ENCODE measurements around the gene ARL10. TPM values are rescaled to one million over a fixed set of nuclear protein-coding genes. Genes with fewer than 3 reads are reported as not detected.

ARL10 gene
- total RNA-seq, 1 donor from 2014 or later = 9.4 TPM

DNA sequence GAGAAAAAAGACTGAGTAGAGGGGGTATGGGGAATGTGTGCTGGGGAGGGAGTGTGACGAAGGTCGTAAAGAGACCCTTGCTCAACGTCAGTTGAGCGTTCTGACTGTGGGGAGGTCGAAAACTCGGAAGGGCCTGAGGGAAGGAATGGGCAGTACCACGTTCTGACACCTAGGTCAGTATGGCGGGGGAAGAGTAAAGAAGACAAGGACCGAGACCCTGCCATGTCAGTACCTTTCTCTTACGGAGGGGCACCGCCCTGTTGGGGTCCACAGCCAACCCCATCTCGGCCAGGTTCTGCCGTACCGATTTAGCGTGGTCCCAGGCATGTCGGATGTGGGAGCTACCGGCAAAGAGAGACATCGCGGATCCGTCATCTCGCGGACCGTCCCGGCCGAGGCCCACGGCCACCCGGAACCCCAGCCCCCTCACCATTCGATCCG, 22.7 kb downstream of the ARL10 start:
- Histone ChIP-seq H3K9ac (ENCODE audit: low read depth in 1 of 3, low read length in 3 of 3) (peak overlapping the region; percentile 84 to 97 (median 95)), H3K36me3 (ENCODE audit: control insufficient read depth in 3 of 3, insufficient read depth in 3 of 3, low read length in 3 of 3) (peaks cover 44 to 51% (median 50%) of the 10 kb centered on the region in 3 donors), H3K27ac (ENCODE audit: low read depth, low read length) (peak overlapping the region; percentile 98), H3K4me1 (ENCODE audit: control insufficient read depth in 3 of 3, insufficient read depth in 3 of 3, low read length in 3 of 3) (peaks cover 25 to 50% (median 37%) of the 10 kb centered on the region in 3 donors), H3K27me3 (ENCODE audit: control insufficient read depth in 3 of 3, insufficient read depth in 3 of 3, low read length in 3 of 3) (no peaks in the 10 kb centered on the region), H3K4me3 (ENCODE audit: low read length in 3 of 3) (peak overlapping the region; percentile 90 to 99 (median 92)), H3K9me3 (ENCODE audit: control insufficient read depth in 3 of 3, low read length in 3 of 3) (no peaks in the 10 kb centered on the region)

DNA sequence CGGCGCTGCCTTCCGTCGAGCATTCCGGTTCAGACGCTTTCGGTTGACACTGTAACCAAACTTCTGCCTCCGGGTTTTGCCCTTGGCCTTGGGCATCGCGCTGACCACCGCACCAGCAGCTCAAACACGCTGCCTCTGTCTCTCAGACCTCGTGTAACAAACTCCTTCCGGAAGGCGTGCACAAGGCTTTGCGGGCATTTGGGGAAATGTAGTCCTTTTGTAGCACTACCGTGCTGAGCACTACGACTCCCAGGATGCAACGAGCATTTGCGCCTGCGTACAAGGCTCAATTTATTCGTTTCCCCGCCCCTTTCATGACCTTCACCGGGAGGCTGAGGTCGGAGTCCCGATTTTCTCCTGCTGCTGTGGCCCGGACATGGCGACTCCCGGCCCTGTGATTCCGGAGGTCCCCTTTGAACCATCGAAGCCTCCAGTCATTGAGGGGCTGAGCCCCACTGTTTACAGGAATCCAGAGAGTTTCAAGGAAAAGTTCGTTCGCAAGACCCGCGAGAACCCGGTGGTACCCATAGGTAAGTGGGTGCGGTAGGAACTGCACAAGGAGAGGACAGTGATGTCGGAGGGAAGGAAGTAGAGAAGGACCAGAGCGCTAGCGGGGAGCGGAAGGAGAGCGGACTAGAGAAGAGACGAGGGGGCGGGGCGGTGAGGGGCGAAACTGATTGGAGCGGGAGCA, 23.3 kb downstream of the ARL10 start, which contains the start of the genes HIGD2A and NOP16:
Gene HIGD2A (plus strand): TSS at position 308 of the 691 bp plus-strand sequence. CDS start 69 bp downstream, at position 377.
Gene NOP16 (minus strand): TSS at position 155 of the 691 bp plus-strand sequence. CDS start 59 bp downstream, at position 96.
- Histone ChIP-seq H3K36me3 (ENCODE audit: control insufficient read depth in 3 of 3, insufficient read depth in 3 of 3, low read length in 3 of 3) (peaks cover 45 to 51% (median 50%) of the 10 kb centered on the region in 3 donors), H3K27ac (ENCODE audit: low read depth, low read length) (peak within 1 kb of the TSS; percentile 98), H3K4me1 (ENCODE audit: control insufficient read depth in 3 of 3, insufficient read depth in 3 of 3, low read length in 3 of 3) (peaks cover 25 to 45% (median 33%) of the 10 kb centered on the region in 3 donors), H3K4me3 (ENCODE audit: low read length in 3 of 3) (peak within 1 kb of the TSS; percentile 90 to 99 (median 92)), H3K9ac (ENCODE audit: low read depth in 1 of 3, low read length in 3 of 3) (peak within 1 kb of the TSS; percentile 90 to 97 (median 95)), H3K9me3 (ENCODE audit: control insufficient read depth in 3 of 3, low read length in 3 of 3) (no peaks in the 10 kb centered on the region), H3K27me3 (ENCODE audit: control insufficient read depth in 3 of 3, insufficient read depth in 3 of 3, low read length in 3 of 3) (no peaks in the 10 kb centered on the region)

DNA sequence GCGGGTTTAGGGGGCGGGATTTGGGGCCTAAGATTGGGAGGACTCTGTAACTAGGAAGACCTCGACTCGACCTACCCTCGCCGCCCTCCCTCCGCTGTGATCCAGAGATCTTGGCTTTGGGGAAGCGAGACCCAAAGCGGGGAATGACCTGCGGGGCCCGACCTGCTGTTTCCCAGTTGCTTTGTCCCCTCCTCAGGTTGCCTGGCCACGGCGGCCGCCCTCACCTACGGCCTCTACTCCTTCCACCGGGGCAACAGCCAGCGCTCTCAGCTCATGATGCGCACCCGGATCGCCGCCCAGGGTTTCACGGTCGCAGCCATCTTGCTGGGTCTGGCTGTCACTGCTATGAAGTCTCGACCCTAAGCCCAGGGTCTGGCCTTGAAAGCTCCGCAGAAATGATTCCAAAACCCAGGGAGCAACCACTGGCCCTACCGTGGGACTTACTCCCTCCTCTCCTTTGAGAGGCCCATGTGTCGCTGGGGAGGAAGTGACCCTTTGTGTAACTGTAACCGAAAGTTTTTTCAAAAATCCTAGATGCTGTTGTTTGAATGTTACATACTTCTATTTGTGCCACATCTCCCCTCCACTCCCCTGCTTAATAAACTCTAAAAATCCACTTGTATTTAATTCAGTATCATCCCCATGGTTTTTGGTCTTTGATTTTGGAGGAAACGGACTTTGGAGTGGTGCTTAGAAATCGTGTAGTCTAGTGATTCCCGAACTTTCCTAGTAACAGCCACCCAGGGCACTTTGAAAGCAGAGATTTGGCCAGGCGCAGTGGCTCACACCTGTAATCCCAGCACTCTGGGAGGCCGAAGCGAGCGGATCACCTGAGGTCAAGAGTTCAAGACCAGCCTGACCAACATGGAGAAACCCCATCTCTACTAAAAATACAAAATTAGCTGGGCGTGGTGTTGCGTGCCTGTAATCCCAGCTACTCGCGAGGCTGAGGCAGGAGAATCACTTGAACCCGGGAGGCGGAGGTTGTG, 24.1 kb downstream of the ARL10 start:
- peak overlapping the region; percentile 90 to 99 (median 92) for H3K4me3 ChIP-seq (ENCODE audit: low read length in 3 of 3)
- peaks cover 45 to 49% (median 48%) of the 10 kb centered on the region in 3 donors for H3K36me3 ChIP-seq (ENCODE audit: control insufficient read depth in 3 of 3, insufficient read depth in 3 of 3, low read length in 3 of 3)
- peak overlapping the region; percentile 89 to 97 (median 90) for H3K9ac ChIP-seq (ENCODE audit: low read depth in 1 of 3, low read length in 3 of 3)
- peaks cover 25 to 40% (median 30%) of the 10 kb centered on the region in 3 donors for H3K4me1 ChIP-seq (ENCODE audit: control insufficient read depth in 3 of 3, insufficient read depth in 3 of 3, low read length in 3 of 3)
- H3K9me3 ChIP-seq (ENCODE audit: control insufficient read depth in 3 of 3, low read length in 3 of 3) = no peaks in the 10 kb centered on the region
- H3K27ac ChIP-seq (ENCODE audit: low read depth, low read length) = peak overlapping the region; percentile 98
- H3K27me3 ChIP-seq (ENCODE audit: control insufficient read depth in 3 of 3, insufficient read depth in 3 of 3, low read length in 3 of 3) = no peaks in the 10 kb centered on the region

DNA sequence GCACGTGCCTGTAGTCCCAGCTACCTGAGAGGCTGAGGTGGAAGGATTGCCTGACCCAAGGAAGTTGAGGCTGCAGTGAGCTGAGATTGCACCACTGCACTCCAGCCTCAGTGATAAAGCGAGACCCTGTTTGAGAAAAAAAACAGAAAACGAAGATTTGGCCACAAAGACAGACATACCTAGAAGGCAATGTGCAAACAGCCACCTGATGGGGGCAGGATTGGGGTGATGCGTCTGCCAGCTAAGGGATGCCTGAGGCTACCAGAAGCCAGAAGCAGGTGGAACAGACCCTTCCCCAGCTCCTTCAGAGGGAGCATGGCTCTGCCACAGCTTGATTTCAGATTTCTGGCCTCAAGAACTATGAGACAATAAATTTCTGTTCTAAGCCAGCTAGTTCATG, 26.2 kb downstream of the ARL10 start:
- Histone ChIP-seq H3K36me3 (ENCODE audit: control insufficient read depth in 3 of 3, insufficient read depth in 3 of 3, low read length in 3 of 3) (peaks cover 43 to 49% (median 48%) of the 10 kb centered on the region in 3 donors), H3K4me3 (ENCODE audit: low read length in 3 of 3) (no peak overlapping the region), H3K9ac (ENCODE audit: low read depth in 1 of 3, low read length in 3 of 3) (no peak overlapping the region), H3K9me3 (ENCODE audit: control insufficient read depth in 3 of 3, low read length in 3 of 3) (no peaks in the 10 kb centered on the region), H3K27ac (ENCODE audit: low read depth, low read length) (no peak overlapping the region), H3K4me1 (ENCODE audit: control insufficient read depth in 3 of 3, insufficient read depth in 3 of 3, low read length in 3 of 3) (peaks cover 25 to 44% (median 30%) of the 10 kb centered on the region in 3 donors), H3K27me3 (ENCODE audit: control insufficient read depth in 3 of 3, insufficient read depth in 3 of 3, low read length in 3 of 3) (no peaks in the 10 kb centered on the region)

DNA sequence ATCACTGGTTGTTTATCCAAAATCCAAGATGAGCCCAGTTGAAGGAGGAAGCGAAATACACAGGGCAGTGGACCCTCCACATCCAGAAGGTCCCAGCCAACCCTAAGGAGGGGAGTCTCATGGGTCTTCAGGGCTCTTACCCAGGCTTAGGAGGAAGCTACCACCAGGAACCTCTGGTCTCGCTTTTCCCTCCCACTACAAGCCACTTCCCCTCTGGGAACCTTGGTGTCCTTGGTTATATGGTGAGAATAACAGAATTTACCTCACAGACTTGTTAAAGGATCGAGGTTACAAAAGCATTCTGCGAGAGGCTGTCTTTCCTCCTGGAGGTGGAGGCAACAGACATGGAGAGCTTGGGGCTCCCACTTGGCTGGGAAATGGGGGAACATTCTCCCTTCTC, 26.7 kb downstream of the ARL10 start:
- Histone ChIP-seq H3K4me1 (ENCODE audit: control insufficient read depth in 3 of 3, insufficient read depth in 3 of 3, low read length in 3 of 3) (peaks cover 25 to 45% (median 26%) of the 10 kb centered on the region in 3 donors), H3K36me3 (ENCODE audit: control insufficient read depth in 3 of 3, insufficient read depth in 3 of 3, low read length in 3 of 3) (peaks cover 46 to 54% (median 48%) of the 10 kb centered on the region in 3 donors), H3K27ac (ENCODE audit: low read depth, low read length) (no peak overlapping the region)

DNA sequence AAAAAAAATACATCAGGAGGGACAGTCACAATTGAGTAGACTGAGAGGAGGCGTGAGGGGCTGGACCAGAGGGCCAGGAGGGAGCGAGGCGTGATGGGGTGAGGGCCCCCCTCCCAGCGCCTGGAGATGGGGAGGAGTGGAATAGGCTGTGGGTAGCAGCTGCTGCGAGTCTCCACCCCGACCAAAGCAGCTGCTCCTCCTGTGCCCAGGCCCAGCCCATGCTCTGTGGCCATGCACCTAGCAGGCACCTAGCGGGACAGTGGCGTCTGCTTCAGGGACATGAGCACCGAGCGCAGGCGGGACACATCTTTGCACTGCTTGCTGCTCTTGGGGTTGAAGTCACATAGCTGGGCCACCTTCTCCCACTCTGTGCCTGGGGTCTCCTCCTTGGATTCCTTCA, 27.2 kb downstream of the ARL10 start:
- H3K4me3 ChIP-seq (ENCODE audit: low read length in 3 of 3) = no peak overlapping the region
- H3K4me1 ChIP-seq (ENCODE audit: control insufficient read depth in 3 of 3, insufficient read depth in 3 of 3, low read length in 3 of 3) = peaks cover 20 to 41% (median 20%) of the 10 kb centered on the region in 3 donors
- no peaks in the 10 kb centered on the region for H3K27me3 ChIP-seq (ENCODE audit: control insufficient read depth in 3 of 3, insufficient read depth in 3 of 3, low read length in 3 of 3)
- H3K9ac ChIP-seq (ENCODE audit: low read depth in 1 of 3, low read length in 3 of 3) = no peak overlapping the region
- no peak overlapping the region for H3K27ac ChIP-seq (ENCODE audit: low read depth, low read length)
- peaks cover 46 to 56% (median 49%) of the 10 kb centered on the region in 3 donors for H3K36me3 ChIP-seq (ENCODE audit: control insufficient read depth in 3 of 3, insufficient read depth in 3 of 3, low read length in 3 of 3)
- no peaks in the 10 kb centered on the region for H3K9me3 ChIP-seq (ENCODE audit: control insufficient read depth in 3 of 3, low read length in 3 of 3)

More for the DNA sequence above, 26.7 kb downstream of the ARL10 start:
- Histone ChIP-seq H3K4me3 (ENCODE audit: low read length in 3 of 3) (no peak overlapping the region), H3K27me3 (ENCODE audit: control insufficient read depth in 3 of 3, insufficient read depth in 3 of 3, low read length in 3 of 3) (no peaks in the 10 kb centered on the region), H3K9ac (ENCODE audit: low read depth in 1 of 3, low read length in 3 of 3) (no peak overlapping the region), H3K9me3 (ENCODE audit: control insufficient read depth in 3 of 3, low read length in 3 of 3) (no peaks in the 10 kb centered on the region)

DNA sequence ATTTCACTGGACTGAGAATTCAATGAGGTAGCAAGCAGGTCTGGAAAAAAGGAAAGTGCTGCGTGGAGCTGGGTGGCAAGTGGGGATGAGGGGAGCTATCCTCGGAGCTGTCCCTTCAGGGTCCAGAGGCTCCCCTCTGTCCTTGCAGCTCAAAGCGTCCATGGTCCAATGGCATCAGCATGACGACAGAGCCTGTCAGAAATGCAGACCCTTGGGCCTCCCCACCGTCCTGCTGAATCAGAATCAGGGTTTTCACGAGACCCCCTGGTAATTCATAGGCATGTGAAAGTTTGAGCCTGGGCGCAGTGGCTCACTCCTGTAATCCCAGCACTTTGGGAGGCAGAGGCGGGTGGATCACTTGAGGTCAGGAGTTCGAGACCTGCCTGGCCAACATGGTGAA, 28.8 kb downstream of the ARL10 start:
- H3K27ac ChIP-seq (ENCODE audit: low read depth, low read length) = no peak overlapping the region
- no peak overlapping the region for H3K9ac ChIP-seq (ENCODE audit: low read depth in 1 of 3, low read length in 3 of 3)
- no peak overlapping the region for H3K4me3 ChIP-seq (ENCODE audit: low read length in 3 of 3)
- peaks cover 46 to 60% (median 54%) of the 10 kb centered on the region in 3 donors for H3K36me3 ChIP-seq (ENCODE audit: control insufficient read depth in 3 of 3, insufficient read depth in 3 of 3, low read length in 3 of 3)
- H3K27me3 ChIP-seq (ENCODE audit: control insufficient read depth in 3 of 3, insufficient read depth in 3 of 3, low read length in 3 of 3) = no peaks in the 10 kb centered on the region
- H3K4me1 ChIP-seq (ENCODE audit: control insufficient read depth in 3 of 3, insufficient read depth in 3 of 3, low read length in 3 of 3) = peaks cover 11 to 31% (median 15%) of the 10 kb centered on the region in 3 donors
- H3K9me3 ChIP-seq (ENCODE audit: control insufficient read depth in 3 of 3, low read length in 3 of 3) = no peaks in the 10 kb centered on the region

DNA sequence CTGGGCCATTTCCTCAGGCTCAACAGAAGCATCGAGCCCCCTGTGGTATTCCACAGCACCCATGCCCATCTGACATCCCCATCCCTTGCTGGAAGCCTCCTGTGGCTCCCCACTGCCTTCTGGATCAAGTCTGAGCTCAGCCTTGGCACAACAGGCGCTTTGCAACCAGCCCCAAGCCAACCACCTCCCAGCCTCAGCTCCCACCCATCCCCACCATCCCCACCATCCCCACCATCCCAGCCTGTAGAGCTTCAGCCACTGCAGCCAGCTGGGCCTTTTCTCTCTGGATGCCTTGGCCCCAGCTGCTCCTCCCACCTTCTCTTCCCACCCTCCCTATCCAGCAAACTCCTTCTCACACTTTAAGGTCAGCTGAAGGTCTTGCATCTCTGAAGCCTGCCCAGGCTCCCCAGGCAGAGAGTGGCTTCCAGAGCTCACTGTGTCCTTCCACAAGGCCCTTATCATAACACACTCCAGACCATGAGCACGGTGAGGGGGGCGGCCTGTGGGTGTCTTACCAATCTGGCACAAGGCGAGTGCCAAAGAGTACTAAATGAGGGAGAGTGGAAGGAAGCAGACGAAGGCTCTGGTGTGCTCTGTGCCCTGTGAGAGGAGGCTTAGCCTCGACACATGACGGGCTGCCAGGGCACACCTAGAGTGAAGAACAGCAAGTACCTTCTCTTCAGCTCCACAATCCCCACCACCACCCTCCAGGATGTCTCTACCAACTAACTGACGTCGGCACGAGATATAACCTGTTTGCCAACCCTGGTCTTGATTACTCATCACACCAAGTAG, 29.8 kb downstream of the ARL10 start:
- Histone ChIP-seq H3K27ac (ENCODE audit: low read depth, low read length) (no peak overlapping the region), H3K36me3 (ENCODE audit: control insufficient read depth in 3 of 3, insufficient read depth in 3 of 3, low read length in 3 of 3) (peaks cover 46 to 60% (median 57%) of the 10 kb centered on the region in 3 donors), H3K9me3 (ENCODE audit: control insufficient read depth in 3 of 3, low read length in 3 of 3) (no peaks in the 10 kb centered on the region), H3K4me3 (ENCODE audit: low read length in 3 of 3) (no peak overlapping the region), H3K4me1 (ENCODE audit: control insufficient read depth in 3 of 3, insufficient read depth in 3 of 3, low read length in 3 of 3) (peaks cover 5 to 22% (median 7%) of the 10 kb centered on the region in 3 donors), H3K27me3 (ENCODE audit: control insufficient read depth in 3 of 3, insufficient read depth in 3 of 3, low read length in 3 of 3) (no peaks in the 10 kb centered on the region), H3K9ac (ENCODE audit: low read depth in 1 of 3, low read length in 3 of 3) (no peak overlapping the region)

DNA sequence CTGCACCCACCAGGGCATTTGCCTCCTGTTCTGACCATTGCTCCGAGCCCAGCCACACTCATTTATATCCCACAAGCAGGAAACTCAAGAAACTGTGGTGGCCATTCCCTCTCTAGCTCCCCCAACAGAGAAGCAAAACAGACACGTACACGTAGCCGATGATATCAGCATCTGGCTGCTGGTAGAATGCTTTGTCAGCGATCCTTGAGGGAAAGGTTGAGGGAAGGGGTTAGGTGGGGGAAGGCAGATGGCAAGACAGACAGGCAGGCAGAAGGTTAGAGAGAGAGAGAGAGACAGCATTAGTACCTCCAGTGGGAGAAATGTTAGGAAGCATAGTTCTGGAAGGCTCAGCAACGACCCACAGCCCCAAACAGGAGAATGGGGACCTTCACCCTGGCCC, 31.0 kb downstream of the ARL10 start:
- Histone ChIP-seq H3K36me3 (ENCODE audit: control insufficient read depth in 3 of 3, insufficient read depth in 3 of 3, low read length in 3 of 3) (peaks cover 39 to 50% (median 48%) of the 10 kb centered on the region in 3 donors), H3K9ac (ENCODE audit: low read depth in 1 of 3, low read length in 3 of 3) (peak overlapping the region in 1 of 3 donors; percentile 45), H3K27ac (ENCODE audit: low read depth, low read length) (peak overlapping the region; percentile 3)

More for the DNA sequence above, 31.0 kb downstream of the ARL10 start:
- no peaks in the 10 kb centered on the region for H3K9me3 ChIP-seq (ENCODE audit: control insufficient read depth in 3 of 3, low read length in 3 of 3)
- H3K4me1 ChIP-seq (ENCODE audit: control insufficient read depth in 3 of 3, insufficient read depth in 3 of 3, low read length in 3 of 3) = peaks cover 0 to 12% (median 5%) of the 10 kb centered on the region in 3 donors
- H3K27me3 ChIP-seq (ENCODE audit: control insufficient read depth in 3 of 3, insufficient read depth in 3 of 3, low read length in 3 of 3) = no peaks in the 10 kb centered on the region
- no peak overlapping the region for H3K4me3 ChIP-seq (ENCODE audit: low read length in 3 of 3)

Measured in skeletal muscle tissue (tissue), 4 donors.